ENCODE measurements around the gene IPPK. TPM values are rescaled to one million over a fixed set of nuclear protein-coding genes. Genes with fewer than 3 reads are reported as not detected.
"Not testable (repeated sequence)": the region's sequence is repeated elsewhere in the genome, so short reads cannot be mapped to it uniquely, and the experiment has no call there.

IPPK gene
- polyA plus RNA-seq, 3 donors = 12.9 to 13.3 (median 13.3) TPM

DNA sequence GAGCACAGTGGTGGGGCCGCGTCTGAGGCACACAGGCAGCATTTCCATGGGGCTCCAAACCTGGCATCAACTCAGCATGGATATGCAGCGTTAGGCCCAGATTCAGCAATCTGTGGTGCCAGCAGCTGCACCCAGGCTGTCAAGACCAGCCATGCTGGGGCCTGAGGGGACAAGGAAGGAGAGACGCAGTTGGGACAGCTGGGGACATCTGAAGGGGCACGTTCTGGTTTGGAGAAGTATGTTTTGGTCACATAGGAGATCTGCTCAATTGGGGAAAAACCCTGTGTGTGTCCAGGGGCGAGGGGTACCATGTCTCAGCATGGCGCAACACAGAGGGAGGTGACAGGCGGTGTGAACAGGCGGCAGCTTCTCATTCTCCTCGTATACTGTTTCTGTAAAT lies 67.5 kb downstream of the IPPK start:
- DNase-seq (ENCODE audit: low read depth in 3 of 3, low spot score in 2 of 3) = no peak

DNA sequence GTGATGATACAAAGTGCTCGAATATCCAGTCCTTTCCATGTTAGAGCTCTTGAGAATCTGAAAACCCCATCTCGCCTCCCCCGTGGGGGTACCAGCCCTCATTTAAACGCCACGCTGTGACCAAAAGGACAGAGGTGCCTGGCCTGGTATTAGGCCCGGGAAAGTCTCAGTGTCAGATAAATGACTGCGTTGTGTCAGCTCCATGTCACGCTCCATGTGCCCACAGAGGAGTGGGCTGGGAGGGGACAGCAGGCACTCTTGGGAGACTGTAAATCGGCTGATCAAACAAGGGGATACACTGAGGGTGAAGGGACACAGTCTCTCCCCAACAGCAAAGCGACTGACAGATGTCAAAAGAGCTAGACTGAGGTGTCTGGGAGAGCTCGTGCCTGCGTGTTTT lies 68.5 kb downstream of the IPPK start:
- DNase-seq (ENCODE audit: low read depth in 3 of 3, low spot score in 2 of 3) = no peak

DNA sequence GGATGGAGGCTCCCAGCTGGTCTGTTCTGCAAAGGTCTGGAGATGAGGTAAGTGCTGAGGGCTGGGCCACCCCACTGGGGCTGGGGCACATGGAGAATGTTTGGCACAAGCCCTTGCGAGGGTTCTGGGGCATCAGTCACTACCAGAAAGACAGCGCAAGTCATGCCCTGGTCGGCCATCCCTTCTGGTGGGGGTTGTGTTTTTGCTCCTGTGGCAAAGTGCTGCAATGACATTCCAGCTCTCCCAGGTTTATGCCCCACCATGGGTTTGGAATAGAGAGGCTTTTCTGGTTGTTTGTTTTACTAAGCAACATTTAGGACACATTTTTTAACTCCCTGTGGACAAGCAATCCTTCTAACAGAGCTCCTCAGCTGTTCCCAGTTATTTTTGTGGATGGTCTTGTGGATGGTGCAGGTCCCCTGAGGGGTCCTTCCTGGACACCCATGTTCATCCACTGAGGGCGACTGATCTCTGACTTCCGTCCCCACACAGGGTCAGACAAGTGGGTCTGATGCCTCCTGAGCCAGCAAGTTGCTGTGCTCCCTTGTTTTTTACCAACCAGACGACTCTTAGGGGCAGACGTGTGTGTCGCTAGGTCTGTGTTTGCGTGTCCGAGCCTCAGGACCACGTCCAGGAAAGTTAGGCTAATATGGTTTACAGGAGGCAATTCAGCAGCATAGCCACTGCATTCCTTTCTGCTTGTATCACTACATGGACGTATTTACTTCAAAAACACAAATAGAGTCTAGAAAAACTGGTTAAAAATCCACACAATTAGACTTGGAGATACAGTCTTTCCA lies 69.3 kb downstream of the IPPK start:
- no peak for DNase-seq (ENCODE audit: low read depth in 3 of 3, low spot score in 2 of 3)

DNA sequence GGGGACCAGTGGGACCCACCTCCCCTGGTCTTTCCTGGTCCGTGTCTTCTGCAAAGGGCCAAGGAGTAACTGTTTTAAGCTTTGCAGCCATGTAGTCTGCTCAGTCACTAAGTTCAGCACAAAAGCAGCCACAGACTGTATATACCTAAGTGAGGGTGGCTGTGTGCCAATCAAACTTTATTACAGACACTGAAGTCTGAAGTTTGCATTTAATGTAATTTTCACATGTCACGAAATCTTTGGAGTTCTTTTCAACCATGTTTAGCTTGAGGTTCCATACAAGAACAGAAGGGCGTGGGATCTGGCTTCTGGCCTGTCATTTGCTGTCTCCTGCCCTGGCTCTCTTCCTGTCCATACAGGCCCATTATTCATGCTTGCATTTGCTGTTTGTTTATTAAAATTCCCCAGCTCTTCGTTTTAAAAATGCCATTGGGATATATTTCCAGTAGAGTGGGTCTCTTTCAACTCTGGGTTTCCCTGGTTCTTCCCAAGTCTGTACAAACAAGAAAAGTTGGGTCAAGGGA lies 69.9 kb downstream of the IPPK start:
- DNase-seq (ENCODE audit: low read depth in 3 of 3, low spot score in 2 of 3) = no peak

DNA sequence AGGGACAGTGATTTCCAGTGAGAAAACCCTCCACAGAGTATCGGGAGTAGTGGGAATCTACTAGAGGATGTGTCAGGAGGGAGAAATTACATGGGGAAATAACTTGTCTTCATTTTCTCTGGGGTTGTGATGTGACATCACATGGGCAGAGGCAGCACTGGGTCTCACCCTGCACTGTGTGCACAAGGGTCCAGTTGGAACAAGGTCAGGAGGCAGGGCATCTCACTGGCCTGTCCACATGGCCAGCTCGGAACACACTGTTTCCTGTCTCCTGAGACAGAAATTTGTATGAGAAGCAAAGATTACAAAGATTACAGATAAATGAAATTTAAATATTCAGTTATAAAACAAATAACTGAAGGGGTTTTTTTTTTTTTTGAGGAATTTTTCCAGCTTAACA lies 71.5 kb downstream of the IPPK start:
- no peak for DNase-seq (ENCODE audit: low read depth in 3 of 3, low spot score in 2 of 3)

DNA sequence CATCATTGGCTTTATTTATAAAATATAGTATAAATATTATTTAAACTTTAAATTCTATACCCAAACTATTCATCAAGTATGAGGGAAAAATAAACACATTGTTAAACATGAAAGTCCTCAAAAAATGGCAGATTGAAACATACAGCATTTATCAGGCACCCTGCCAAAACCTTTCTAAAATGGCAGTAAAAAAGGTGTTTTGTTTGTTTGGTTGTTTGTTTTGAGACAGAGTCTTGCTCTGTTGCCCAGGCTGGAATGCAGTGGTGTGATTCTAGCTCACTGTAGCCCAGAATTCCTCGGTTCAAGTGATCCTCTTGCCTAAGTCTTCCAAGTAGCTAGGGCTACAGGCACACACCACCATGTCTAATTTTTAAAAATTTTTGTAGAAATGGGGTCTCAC lies 74.0 kb downstream of the IPPK start:
- no peak for DNase-seq (ENCODE audit: low read depth in 3 of 3, low spot score in 2 of 3)

DNA sequence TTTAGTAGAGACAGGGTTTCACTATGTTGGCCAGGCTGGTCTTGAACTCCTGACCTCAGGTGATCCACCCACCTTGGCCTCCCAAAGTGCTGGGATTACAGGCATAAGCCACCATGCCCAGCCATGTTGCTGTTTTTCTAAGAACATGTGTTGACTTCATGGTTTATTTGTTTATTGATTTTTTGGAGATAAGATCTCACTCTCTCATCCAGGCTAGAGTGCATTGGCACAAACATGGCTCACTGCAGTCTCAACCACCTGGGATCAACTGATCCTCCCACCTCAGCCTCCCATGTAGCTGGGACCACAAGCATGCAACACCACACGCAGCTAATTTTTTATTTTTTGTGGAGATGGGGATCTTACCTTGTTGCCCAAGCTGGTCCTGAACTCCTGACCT lies 74.9 kb downstream of the IPPK start:
- not testable (repeated sequence) for DNase-seq (ENCODE audit: low read depth in 3 of 3, low spot score in 2 of 3)

DNA sequence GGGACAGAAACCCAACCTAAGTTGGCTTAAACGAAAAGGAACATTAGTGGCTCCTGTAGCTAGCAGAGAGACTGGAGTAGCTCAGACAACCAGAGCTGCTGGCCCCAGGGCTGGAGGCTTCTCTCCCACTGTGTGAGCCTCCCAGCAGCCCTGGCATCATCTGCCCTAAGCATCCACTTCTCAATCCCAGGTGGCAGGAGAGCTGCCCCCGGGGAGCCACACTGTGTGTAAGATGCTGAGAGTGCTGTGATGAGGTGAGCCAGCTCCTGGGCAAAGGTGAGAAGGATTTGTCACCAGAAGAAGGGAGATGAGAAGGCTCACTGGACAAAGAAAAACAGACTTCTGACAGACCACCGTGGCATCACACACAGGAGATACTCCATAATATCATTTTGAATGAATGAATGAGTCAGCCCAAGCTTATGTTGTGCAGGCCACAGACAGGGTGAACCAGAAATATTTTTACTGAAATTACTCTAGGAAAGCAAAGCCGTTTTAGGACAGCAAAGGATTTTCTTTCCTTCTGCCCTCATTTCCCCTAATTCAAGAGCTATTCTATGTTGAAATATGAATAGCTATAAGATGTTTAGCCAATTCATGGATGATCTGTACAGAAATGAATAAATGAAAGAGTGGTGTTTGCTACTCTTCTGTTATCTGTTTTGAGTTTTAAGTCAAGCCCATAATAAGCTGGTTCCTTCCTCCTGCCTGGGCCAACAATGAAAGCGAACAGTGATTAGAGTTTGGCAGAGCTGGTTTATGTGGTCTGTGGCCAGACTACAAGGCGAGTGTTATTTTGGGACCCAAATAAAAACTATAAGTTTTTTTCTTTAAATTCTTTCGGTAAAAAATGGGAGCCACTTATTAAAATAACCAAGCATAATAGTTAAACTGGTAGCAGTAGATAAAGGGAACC lies 76.7 kb downstream of the IPPK start:
- no peak for DNase-seq (ENCODE audit: low read depth in 3 of 3, low spot score in 2 of 3)

DNA sequence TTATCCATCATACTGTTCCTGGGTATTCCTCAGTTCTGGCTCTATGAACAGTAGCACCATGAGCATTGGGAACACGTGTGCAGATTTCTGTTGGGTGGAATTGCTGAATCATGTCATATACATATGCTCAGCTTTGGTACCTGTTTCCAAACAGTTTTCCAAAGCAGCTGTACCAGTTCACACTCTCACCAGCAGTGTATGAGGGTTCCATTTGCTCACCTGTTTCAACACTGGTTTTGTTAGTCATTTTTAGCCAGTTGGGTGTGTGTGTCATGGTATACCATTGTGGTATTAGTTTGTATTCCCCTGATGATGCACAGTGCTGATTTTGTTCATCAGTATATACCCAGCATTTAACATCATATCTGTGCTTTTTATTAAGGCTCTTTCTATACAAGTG lies 77.4 kb downstream of the IPPK start:
- no peak for DNase-seq (ENCODE audit: low read depth in 3 of 3, low spot score in 2 of 3)

DNA sequence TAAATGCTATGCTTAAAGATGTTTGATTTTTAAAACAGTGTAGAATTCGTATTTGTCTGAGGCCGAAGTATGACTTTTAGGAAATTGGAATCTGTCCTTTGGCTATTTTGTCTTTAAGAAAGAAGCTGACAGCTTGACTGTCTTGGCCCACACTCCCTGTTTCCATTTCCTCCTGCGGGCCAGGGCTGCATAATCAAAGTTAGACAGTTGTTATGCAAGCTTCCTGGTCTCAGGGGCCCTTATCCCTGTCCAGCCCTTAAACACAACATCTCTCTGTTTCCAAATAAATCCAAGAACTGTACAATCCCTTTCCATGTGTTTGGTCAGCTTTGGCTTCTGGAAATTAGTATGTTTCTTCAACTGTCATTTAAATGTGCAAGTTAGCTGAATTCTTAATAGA lies 79.6 kb downstream of the IPPK start:
- DNase-seq (ENCODE audit: low read depth in 3 of 3, low spot score in 2 of 3) = no peak

DNA sequence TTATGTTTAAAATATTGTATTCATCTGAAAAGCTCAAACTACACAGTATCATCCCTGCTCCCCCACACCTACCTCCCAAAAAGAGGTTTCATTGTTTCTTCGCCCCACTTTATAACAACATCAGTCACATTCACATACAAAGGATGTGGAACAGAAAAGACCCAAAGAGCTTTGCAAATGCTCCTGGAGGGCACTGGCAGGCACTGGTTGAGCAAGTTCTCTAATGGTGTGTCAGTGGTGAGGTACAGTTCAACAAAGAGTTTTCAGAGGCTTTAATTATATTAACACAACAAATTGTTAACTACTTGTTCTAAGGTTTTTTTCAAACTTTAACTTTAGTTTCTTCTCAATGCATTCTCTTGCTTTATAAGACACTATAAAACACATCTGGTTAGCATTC lies 80.0 kb downstream of the IPPK start:
- DNase-seq (ENCODE audit: low read depth in 3 of 3, low spot score in 2 of 3) = no peak

DNA sequence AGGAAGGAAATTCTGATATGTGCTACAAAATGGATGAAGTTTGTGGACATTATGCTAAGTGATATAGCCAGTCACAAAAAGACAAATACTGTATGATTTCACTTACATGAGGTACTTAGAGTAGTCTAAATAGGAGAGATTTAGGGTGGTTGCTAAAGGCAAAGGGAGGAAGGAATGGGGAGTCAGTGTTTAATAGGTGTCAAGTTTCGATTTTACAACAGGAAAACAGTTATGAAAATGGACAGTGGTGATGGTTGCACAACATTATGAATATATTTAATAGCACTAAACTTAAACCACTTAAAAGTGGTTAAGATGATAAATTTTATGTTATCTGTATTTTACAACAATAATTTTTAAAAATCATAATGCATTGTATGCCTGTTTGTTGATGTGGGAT lies 93.8 kb downstream of the IPPK start:
- DNase-seq (ENCODE audit: low read depth in 3 of 3, low spot score in 2 of 3) = no peak

DNA sequence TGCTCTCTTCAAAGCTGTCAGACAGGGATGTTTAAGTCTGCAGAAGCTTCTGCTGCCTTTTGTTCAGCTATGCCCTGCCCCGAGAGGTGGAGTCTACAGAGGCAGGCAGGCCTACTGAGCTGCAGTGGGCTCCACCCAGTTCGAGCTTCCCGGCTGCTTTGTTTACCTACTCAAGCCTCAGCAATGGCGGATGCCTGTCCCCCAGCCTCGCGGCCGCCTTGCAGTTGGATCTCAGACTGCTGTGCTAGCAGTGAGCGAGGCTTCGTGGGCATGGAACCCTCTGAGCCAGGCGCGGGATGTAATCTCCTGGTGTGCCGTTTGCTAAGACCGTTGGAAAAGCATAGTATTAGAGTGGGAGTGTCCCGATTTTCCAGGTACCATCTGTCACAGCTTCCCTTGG lies 96.3 kb downstream of the IPPK start:
- DNase-seq (ENCODE audit: low read depth in 3 of 3, low spot score in 2 of 3) = not testable (repeated sequence)

DNA sequence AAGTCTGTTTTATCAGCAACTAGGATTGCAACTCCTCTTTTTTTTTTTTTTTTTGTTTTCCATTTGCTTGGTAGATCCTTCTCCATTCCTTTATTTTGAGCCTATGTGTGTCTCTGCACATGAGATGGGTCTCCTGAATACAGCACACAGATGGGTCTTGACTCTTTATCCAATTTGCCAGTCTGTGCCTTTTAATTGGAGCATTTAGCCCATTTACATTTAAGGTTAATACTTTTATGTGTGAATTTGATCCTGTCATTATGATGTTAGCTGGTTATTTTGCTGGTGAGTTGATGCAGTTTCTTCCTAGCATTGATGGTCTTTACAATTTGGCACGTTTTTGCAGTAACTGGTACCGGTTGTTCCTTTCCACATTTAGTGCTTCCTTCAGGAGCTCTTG lies 98.1 kb downstream of the IPPK start:
- not testable (repeated sequence) for DNase-seq (ENCODE audit: low read depth in 3 of 3, low spot score in 2 of 3)

DNA sequence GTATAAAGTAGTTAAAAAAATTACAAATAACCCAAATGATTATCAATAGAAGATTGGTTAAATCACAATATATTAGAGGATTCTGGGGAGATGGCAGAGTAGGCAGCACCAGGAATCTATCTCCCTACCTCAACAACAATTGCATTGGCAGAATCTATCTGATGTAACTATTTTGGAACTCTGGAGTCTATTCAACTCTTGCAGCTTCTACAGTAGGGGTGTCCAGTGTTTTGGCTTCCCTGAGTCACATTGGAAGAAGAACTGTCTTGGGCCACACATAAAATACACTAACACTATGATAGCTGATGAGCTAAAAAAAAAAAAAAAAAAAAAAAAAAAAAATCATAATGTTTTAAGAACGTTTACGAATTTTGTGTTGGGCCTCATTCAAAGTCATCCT lies 104.9 kb downstream of the IPPK start:
- DNase-seq (ENCODE audit: low read depth in 3 of 3, low spot score in 2 of 3) = no peak

DNA sequence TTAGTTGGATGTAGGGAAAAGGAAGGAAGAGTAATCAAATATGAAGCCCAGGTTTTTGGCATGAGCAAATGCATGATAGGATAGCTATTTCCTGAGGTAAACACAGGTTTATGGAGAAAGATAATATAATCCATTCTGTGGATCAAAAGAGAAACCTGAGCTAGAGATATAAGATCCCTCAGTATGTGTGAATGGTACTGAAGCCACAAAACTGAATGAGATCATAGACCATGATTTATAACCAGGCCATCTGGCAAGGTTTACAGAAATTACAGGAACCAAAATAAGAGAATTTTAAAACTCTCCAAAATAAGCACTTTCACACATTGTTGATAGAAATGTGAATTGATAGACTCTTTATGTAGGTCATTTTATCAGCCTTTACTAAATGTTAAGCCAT lies 105.4 kb downstream of the IPPK start:
- no peak for DNase-seq (ENCODE audit: low read depth in 3 of 3, low spot score in 2 of 3)

Other genes with a start within 250 kb of the IPPK start
- gene OMD, start 245.7 kb downstream of the IPPK start, polyA plus RNA-seq (ENCODE audit: insufficient read length in 3 of 3) = 1 to 10 TPM in 2 of 3 donors, under 1 TPM in 1; 0.41 to 1.5 (median 1.1) TPM
- 10 to 100 TPM; 10.2 to 16.4 (median 15.1) TPM for gene ASPN, start 187.6 kb downstream of the IPPK start, polyA plus RNA-seq (ENCODE audit: insufficient read length in 3 of 3)
- 10 to 100 TPM; 14.8 to 21.1 (median 16.1) TPM for gene ECM2, start 134.1 kb downstream of the IPPK start, polyA plus RNA-seq (ENCODE audit: insufficient read length in 3 of 3)
- gene BICD2, start 94.7 kb upstream of the IPPK start, polyA plus RNA-seq (ENCODE audit: insufficient read length in 3 of 3) = 10 to 100 TPM; 29.3 to 30.9 (median 30.4) TPM
- gene ZNF484, start 207.9 kb upstream of the IPPK start, polyA plus RNA-seq (ENCODE audit: insufficient read length in 3 of 3) = 1 to 10 TPM; 9.4 to 9.9 (median 9.7) TPM